ENCODE results near the gene MRPL3. TPM values are rescaled to one million over a fixed set of nuclear protein-coding genes. Genes with fewer than 3 reads are reported as not detected.
"Not testable (repeated sequence)": the region's sequence is repeated elsewhere in the genome, so short reads cannot be mapped to it uniquely, and the experiment has no call there.

MRPL3 gene
- total and polyA plus RNA-seq, 10 of the 15 experiments (the other 5 are each of a cell fraction or from before 2014, with no cell fraction given): 91.6 to 307 (median 198) TPM

GRCh38 chr3:131491084-131491483 is 11.7 kb downstream of the MRPL3 start (continued):
- TF ChIP-seq RBBP5 (conservative IDR thresholded peaks at IDR 0.05) (no peak), EED (IDR thresholded peaks at IDR 0.05; ENCODE audit: low read depth) (no peak), ZNF274 (IDR thresholded peaks at IDR 0.05; ENCODE audit: insufficient read depth, insufficient read length) (no peak), NFYA (IDR thresholded peaks at IDR 0.05; ENCODE audit: borderline replicate concordance, low read depth, low read length) (no peak), SRF (IDR thresholded peaks at IDR 0.05; ENCODE audit: low read depth in 2 of 2, low read length in 2 of 2) (no peak), RAD51 (IDR thresholded peaks at IDR 0.05) (no peak), BHLHE40 (IDR thresholded peaks at IDR 0.05; ENCODE audit: borderline replicate concordance in 1 of 2, low read depth in 2 of 2, low read length in 1 of 2) (no peak), CTCF (IDR thresholded peaks at IDR 0.05 in 2 of 3, conservative IDR thresholded peaks at IDR 0.05 in 1 of 3; ENCODE audit: control insufficient read depth in 2 of 3, extremely low read depth in 1 of 3, insufficient read depth in 1 of 3, low read depth in 3 of 3, low read length in 3 of 3) (no peak), ZNF217 (IDR thresholded peaks at IDR 0.05) (no peak)

- SMC1A ChIA-PET (ENCODE audit: uncharacterized antibody, unreplicated experiment); H3K27me3 ChIP-seq (replicated peaks in 1 of 2; ENCODE audit: control insufficient read depth in 2 of 2, insufficient read depth in 2 of 2, low read length in 1 of 2); H2AFZ ChIP-seq (ENCODE audit: control insufficient read depth, low read depth, low read length); H3K4me1 ChIP-seq (ENCODE audit: control insufficient read depth, insufficient read depth, low read length); FAIRE-seq; DNase-seq (ENCODE audit: low read depth, low spot score); H4K20me1 ChIP-seq (ENCODE audit: control insufficient read depth, insufficient read depth); intact Hi-C loops (cut with micrococcal nuclease; ENCODE audit: unreplicated experiment); H3K36me3 ChIP-seq (ENCODE audit: control insufficient read depth in 2 of 2, insufficient read depth in 2 of 2, low read length in 1 of 2); in situ Hi-C loops (cut with MboI); RAD21 ChIA-PET (ENCODE audit: unreplicated experiment); H3K4me2 ChIP-seq (ENCODE audit: control insufficient read depth, insufficient read depth); POLR2A ChIA-PET; H3K27ac ChIP-seq (ENCODE audit: control insufficient read depth, insufficient read depth); H3K4me3 ChIP-seq; H3K9ac ChIP-seq (ENCODE audit: control insufficient read depth, insufficient read depth, low read length); ATAC-seq; CTCF ChIA-PET; BruUV-seq (replicated peaks); H3K79me2 ChIP-seq (ENCODE audit: control insufficient read depth, insufficient read depth, low read length); H3K9me3 ChIP-seq (replicated peaks; ENCODE audit: control insufficient read depth, insufficient read depth, low read length): not testable (repeated sequence)
- 71% methylated on average over 3 of the region's 3 CpGs for WGBS (ENCODE audit: insufficient coverage, insufficient replicate concordance, low lambda C conversion rate, missing lambda C conversion rate)
Measured at GRCh38 chr3:131486545-131486944, 16.2 kb downstream of the MRPL3 start.

Data from GM12878 (cell line).